GM21381 (cell line): Measurements from ENCODE around the gene RBBP8.
A peak's percentile ranks its signal among the peaks of the same experiment; 100 is the strongest.

Source experiments
- ATAC-seq: cut with Tn5 transposase; IDR thresholded peaks from one replicate; pipeline ENCODE4 v1.9.1; 2021; ENCODE audit warnings: mild to moderate bottlenecking, moderate library complexity; ENCODE audit not compliant: unreplicated experiment

The RBBP8 gene

DNA sequence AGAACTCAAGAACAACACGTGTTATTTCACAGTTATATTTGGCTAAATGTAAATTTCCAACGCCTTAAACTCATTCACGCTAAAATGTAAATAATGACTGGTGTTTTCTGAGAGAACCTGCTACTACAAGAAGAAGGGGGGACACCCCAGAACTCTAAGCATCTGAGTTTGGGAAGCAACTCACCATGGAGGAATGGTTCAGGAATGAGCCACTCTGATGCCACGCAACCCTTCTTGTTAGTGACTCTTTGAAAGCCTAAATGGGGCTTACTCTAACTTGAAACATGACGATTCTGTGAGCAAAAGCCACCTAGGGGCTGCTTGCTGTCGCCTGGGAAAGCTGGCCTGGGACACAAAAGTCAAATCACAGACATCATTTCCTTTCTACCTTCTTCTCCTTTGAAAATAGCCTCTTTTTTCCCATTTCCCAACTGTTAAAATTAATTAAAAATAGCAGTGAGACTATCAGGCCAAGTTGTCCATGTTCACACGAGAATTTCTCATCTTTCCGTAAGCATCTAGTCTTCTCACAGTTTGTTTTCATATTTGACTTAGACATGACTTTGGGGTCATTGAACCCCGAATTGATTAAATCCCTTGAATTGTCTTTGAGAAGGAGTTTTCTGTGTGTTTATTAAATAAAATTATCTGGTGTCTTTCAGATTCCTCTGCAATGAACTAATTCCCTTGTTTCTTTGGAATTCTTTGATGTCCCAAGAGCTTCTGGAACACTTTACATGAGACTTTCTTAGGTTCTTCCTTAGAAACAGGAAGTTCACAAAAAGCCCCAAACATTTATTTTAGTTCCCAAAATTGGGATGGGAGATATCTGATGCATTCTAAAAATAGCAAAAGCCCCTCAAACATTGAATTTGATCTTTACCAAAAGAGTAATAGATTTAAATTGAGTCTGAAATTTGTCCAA lies 126.7 kb downstream of the RBBP8 start:
- no peak for ATAC-seq

DNA sequence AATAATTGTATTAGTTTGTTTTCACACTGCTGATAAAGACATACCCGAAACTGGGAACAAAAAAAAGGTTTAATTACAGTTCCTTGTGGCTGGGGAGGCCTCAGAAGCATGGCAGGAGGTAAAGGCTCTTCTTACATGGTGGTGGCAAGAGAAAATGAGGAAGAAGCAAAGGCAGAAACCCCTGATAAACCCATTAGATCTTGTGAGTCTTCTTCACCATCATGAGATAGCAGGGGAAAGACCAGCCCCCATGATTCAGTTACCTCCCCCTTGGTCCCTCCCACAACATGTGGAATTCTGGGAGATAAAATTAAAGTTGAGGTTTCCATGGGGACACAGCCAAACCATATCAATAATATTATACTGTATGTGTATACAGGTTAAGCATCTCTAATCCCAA lies 128.9 kb downstream of the RBBP8 start:
- ATAC-seq: no peak

DNA sequence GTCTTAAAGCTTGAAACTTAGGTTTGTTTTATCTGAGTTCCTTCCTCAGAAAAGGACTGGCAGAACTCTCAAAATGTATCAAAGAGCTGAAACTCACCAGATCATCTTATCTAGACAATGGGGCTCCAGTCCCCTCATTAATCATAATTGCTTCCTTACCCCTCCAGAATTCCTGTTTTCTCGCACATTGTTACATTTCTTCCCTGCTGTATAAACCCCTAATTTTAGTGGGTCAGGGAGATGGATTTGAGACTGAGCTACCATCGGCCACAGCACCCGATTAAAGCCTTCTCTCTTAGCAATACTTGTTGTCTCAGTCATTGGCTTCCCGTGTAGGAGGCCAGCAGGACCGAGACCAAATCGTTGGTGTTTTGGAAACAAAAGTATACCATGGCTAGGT lies 130.4 kb downstream of the RBBP8 start:
- no peak for ATAC-seq

DNA sequence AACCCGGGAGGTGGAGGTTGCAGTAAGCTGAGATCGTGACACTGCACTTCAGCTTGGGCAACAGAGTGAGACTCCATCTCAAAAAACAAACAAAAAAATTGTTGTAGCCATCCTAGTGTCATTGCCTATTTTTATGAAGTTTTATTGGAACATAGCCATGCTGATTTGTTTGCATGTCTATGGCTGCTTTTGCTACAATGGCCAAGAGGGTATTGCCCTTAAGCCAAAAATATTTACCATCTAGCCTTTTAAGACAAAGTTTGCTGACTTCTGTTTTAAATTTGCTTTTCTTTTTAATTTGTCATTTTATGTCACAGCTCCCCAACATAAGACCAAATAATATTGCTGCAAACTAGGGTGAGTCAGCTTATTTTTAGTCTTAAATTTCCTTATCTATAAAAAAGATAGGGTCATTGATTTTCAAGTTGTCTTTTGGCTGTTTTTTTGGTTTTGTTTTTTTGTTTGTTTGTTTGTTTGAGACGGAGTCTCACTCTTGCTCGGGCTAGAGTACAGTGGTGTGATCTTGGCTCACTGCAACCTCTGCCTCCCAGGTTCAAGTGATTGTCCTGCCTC lies 132.2 kb downstream of the RBBP8 start:
- no peak for ATAC-seq

DNA sequence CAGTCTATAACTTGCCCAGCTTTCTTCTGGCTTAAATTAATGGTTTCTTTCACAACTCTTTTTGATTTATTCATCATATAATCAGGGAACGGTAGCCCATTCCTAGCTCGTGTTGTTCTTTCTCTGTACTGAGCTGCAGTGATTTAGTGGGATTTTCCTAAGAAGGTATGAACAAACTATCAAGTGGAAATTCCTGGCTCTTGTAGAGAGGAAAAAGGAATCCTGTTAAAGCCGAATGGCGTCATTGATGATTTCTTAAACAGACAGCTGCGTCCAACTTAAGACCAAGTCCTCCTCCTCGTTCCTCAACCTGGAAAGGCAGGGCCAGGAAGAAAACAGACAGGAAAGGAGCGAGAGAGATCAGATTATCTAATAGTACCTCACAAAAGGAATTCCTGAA lies 132.9 kb downstream of the RBBP8 start:
- ATAC-seq: no peak

DNA sequence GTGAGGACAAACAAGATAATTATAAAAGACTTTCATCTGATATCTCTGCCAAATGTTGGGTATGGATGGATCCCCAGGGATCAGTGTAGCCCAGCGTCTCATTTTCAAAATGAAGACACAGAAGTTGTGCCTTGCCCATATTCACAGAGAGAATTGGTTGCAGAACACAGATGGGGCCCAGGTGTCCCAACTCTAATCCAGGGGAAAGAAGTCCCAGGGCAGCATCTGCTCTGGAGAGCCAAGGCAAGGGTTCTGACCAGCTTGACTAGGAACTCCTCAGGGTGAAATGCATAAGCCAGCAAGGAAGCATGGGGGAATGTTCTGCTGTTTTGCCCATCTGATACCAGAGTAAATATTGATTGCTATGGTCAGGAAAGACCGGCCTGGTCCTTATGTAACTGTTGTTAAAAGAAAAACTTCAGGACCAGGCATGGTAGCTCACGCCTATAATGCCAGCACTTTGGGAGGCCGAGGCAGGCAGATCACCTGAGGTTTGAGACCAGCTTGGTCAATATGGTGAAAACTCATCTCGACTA lies 133.4 kb downstream of the RBBP8 start:
- no peak for ATAC-seq

DNA sequence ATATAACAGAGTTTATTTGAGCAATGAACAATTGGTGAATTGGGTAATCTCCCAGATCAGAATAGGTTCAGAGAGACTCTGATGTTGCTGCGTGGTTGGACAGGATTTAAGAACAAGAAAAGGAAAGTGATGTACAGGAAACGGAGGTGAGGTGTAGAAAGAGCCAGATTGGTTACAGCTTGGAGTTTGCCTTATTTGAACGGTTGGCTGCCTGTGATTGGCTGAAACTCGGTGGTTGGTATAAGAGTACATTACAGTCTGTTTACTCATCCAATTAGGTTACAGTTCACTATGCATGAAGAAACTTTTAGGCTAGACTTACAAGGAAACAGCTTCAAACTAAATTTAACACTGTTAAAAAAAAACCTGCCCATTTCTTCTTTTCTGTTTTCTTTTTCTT lies 134.1 kb downstream of the RBBP8 start:
- ATAC-seq: no peak

DNA sequence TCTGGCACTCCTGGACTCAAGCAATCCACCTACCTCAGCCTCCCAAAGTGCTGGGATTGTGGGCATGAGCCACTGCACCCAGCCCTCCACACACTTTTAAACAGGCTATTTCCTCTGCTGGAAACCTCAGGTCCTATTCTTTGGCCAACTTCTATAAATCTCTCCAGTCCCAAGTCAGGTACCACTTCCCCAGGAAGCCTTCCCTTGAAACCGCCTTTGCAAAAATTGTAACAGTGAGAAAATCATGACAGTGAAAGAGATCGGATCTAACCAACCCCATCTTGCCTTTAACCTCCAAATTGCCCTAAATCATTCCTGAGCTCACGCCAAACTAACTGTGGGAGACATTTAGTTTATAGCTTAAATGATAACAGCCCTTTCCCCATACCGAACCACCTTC lies 134.9 kb downstream of the RBBP8 start:
- ATAC-seq: no peak

DNA sequence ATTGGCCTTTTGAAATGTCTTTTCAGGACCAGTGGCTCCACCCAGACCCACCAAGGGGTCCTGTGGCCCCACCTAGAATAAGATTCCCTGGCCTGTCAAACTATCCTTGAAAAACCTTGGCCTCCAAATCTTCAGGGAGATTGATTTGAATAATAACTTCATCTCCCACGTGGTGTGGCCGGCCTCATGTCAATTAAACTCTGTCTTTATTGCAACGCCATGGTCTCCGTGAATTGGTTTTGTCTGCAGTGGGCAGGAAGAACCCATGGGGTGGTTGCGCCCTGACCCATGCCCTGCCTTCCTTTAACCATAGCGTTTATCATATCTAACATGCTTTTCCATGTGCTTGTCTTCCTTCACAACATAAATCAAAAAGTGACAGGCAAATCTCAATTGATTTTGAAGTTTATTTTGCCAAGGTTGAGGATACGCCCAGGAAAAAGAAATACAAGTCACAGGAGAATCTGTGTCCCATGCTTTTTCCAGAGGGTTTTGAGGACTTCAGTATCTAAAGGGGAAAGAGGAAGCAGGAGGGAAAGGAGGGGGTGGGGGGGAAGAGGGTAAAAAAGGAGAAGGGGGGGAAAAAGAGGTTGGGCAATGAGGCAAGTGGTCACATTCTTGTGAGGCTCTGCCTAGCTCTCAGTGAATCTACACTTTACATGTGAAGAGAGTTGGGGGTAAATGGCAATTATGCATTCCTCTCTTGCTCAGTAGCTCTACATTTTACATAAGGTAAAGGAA lies 135.6 kb downstream of the RBBP8 start:
- no peak for ATAC-seq

DNA sequence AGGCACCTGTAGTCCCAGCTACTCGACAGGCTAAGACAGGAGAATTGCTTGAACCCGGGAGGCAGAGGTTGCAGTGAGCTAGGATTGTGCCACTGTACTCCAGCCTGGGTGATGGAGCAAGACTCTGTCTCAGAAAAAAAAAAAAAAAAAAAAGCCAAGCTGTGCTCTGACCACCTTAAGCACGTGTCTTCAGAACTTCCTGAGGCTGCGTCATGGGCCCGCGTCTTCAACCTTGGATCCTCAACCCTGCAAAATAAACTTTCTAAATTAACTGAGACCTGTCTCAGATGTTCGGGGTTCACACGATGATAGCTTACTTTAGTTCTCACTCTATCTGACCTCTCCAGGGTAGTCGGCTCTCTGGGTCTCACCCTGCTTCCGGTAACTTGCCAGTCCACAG lies 136.4 kb downstream of the RBBP8 start:
- ATAC-seq: no peak

DNA sequence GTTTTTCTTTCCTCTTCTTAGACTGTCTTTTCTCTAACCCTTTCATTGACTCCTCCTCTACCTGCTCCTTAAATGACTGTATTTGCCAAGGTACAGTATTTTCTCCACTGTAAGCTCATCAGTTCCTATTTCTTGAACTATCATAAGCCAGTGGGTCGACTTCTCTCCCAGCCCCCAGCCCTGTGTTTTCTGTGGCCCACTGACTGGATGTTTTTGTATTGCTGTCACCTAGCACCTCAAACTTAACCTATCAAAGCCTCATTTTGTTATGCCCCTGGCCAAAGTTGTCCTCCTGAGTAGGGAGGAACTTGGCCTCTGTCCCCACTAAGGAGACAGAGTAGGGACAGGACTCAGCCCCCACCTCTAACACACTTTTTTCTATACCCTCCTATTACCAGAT lies 136.8 kb downstream of the RBBP8 start:
- ATAC-seq: no peak

DNA sequence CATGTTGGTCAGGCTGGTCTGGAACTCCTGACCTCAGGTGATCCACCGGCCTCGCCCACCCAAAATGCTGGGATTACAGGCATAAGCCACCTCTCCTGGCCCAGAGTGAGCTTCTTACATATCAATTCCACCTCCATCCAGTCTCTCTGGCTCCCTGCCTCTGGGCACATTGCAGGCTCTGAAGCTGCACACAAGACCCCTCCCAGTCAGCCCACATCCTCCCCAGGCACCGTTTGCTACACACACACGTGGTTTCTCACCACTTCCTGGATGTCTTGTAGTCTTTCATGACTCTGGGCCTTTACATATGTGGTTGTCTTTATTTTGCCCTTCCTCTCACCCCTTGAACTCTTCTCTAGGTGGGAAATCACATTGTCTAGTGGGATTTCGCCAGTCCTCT lies 138.2 kb downstream of the RBBP8 start:
- ATAC-seq: peak; percentile 99

DNA sequence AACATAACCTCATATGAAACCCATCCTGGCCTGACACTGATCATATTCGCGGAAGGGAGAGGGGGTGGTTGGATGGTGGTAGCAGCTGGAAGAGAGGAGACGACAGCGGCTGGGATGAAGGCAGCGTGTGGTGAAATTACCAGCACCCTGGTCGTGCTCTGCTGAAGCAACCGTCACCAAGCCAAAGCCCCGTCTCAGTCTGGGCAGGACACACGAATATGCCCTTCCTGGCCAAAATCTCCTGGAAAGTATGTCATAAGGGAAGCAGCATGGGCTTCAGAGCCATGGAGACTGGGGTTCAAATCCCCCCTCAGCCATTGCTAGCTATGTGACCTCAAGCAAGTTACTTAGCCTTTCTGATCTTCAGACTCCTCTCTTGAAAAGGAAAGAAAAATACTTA lies 139.0 kb downstream of the RBBP8 start:
- no peak for ATAC-seq

DNA sequence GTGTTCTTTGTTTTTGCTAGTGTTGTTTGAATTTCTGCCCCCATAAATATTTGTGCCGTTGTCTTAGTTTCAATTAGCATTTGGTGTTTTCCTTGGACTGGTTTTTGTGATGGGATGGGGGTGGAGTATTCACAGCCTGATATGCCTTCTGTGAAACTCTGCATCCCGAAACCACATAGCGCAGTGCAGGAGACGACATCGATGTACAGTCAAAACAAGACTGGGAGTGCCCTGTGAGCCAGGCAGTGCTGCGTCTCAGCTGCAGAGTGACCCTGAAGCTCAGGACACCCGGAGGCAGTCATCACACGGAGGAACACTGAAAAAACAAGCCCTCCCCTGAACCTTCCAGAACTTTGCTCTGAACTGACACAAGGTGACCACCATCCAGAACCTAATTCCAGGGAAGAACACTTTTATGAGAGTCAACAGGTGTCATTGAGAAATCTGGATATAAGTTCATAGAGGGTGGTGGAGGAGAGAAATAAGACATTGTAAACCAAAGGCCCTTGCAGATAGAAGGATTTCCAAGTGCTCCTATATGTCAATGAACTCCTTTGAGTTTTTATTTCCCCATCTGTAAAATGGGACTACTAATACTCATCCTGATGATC lies 141.0 kb downstream of the RBBP8 start:
- no peak for ATAC-seq
